Mesodermal cell (in vitro differentiated cells): Measurements from ENCODE around the gene ELMO1.
A peak's percentile ranks its signal among the peaks of the same experiment; 100 is the strongest.

ENCODE experiments used
- H3K27ac ChIP-seq: 2 replicates; pipeline ENCODE4 v1.7.0; 2013; ENCODE audit warnings: mild to moderate bottlenecking, low read depth, low read length, moderate library complexity; ENCODE audit not compliant: severe bottlenecking
- H3K36me3 ChIP-seq: 2 replicates; pipeline ENCODE4 v1.7.1; 2013; ENCODE audit warnings: mild to moderate bottlenecking, low read length, moderate library complexity; ENCODE audit not compliant: control insufficient read depth, insufficient read depth
- H3K4me1 ChIP-seq: one replicate; pipeline ENCODE4 v1.7.1; 2013; ENCODE audit warnings: mild to moderate bottlenecking, low read length; ENCODE audit not compliant: insufficient read depth, control insufficient read depth, poor library complexity, severe bottlenecking
- H3K4me3 ChIP-seq: 2 replicates; pipeline ENCODE4 v1.7.0; 2013; ENCODE audit warnings: low read length, control low read depth, mild to moderate bottlenecking; ENCODE audit not compliant: insufficient read depth, poor library complexity, severe bottlenecking; ENCODE audit errors: extremely low read depth
- H3K9me3 ChIP-seq: 2 replicates; pipeline ENCODE4 v1.7.1; 2013; ENCODE audit warnings: mild to moderate bottlenecking, low read length, moderate library complexity; ENCODE audit not compliant: control insufficient read depth
- WGBS, 2 experiments: methylation state at CpG; one replicate each; pipeline ENCODE4 v1.1.5; 2013; ENCODE audit warnings: missing lambda C conversion rate in 2 of 2; ENCODE audit not compliant: insufficient coverage in 2 of 2; 5-methylcytosine and 5-hydroxymethylcytosine counted together

Gene ELMO1

DNA sequence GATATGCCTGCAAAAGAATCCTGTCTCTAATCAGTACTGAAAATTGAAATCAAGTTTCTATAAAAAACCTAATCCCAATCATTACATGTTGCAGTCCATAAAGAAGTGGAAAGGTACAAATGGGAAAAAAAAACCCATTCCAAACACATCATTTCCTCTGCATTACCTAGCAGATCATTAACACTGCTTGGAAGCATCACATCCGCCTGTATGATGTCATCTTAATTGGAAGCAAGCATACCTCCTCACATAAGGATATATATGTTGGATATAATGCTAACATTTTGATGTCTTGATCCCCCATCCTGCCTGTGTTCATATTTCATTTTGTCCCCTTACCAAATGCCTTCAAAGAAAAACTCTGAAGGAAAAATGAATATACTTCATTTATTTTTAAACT, 483.0 kb downstream of the ELMO1 start:
- Histone ChIP-seq H3K9me3 (no peaks in the 10 kb centered on the region), H3K4me1 (peaks cover 8% of the 10 kb centered on the region), H3K4me3 (no peak overlapping the region), H3K27ac (no peak overlapping the region), H3K36me3 (no peaks in the 10 kb centered on the region)
- WGBS, 2 experiments: no CpG with 5 or more reads among the region's 1 CpG

DNA sequence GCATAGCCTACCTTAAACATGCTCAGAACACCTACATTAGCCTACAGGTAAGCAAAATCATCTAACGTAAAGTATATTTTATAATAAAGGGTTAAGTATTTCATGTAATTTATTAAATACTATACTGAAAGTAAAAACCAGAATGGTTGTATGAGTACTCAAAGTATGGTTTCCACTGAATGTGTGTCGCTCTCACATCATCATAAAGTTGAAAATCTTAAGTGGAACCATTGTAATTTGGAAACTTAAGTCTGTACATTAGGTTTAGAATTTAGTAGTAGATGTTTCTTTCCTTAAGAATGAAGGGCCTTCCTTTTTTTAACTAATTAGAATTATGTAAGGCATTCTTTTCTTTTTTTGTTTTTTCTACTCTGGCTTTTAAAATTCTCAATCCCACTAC, 484.4 kb downstream of the ELMO1 start:
- H3K9me3 ChIP-seq: no peaks in the 10 kb centered on the region
- WGBS, 2 experiments: 100% methylated on average over 1 of the region's 2 CpGs; no CpG with 5 or more reads in 1 of the 2 experiments
- H3K27ac ChIP-seq: no peak overlapping the region
- H3K36me3 ChIP-seq: no peaks in the 10 kb centered on the region
- H3K4me3 ChIP-seq: no peak overlapping the region
- peaks cover 8% of the 10 kb centered on the region for H3K4me1 ChIP-seq

DNA sequence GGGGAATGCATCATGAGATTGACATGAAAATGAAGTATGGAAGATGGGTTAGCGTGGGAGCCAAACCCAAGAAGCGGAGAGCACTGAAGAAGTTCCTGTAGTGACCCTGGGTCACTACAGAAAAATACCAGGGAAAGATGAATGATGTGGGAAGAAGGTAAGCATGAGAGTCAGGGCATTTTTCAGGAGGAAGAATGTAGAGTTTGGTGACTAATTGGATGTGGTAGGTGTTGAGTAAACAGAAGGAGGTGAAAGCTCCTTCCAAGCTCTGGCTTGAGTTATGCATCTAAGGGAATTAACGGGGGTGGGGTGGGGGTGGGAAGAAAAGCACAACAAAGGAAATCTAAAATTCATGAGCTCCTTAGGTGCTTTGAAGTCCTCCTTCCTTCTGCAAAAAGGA, 486.3 kb downstream of the ELMO1 start:
- 95 to 100% methylated on average over 2 of the region's 3 CpGs for WGBS, 2 experiments
- peak overlapping the region; percentile 6 for H3K27ac ChIP-seq
- H3K9me3 ChIP-seq: no peaks in the 10 kb centered on the region
- H3K4me3 ChIP-seq: no peak overlapping the region
- H3K4me1 ChIP-seq: peaks cover 8% of the 10 kb centered on the region
- H3K36me3 ChIP-seq: no peaks in the 10 kb centered on the region

DNA sequence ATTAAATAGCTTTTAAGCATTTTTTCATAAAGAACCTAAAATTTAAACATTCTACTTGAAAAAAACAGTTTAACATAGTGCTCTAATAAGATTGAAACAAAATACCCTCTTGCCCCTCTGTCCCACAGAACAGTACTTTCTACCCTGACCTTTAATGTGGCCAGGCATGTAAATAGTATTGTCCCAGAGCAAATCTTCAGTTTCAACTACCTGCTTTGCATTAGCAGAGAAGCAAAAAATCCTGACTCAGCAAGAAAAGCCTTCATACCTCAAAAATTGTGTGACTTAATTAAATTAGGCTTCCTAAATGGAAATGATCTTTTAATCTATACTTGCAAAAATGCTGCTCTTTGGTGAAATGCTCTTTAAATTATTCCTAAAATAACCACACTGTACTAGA, 487.0 kb downstream of the ELMO1 start:
- Histone ChIP-seq H3K4me1 (peaks cover 8% of the 10 kb centered on the region), H3K36me3 (no peaks in the 10 kb centered on the region), H3K27ac (peak overlapping the region; percentile 6), H3K4me3 (no peak overlapping the region), H3K9me3 (no peaks in the 10 kb centered on the region)

DNA sequence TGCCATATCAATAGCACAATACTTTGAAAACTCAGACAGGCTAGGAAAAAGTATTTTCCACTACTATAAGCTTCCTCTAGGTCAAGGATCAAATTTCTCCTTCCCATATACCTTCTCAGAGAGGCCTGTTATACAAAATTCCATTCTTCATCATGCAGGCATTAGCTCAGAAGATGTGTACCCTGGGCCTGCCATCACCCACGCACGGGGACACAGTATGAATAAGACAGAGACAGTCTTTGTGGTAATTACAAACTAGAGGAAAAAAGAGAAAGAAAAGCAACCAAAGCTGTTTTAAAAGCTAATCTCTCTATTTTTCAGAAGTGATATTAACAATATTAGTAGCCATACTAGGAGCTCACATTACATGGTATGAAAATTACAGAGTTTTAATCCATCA, 487.6 kb downstream of the ELMO1 start:
- Histone ChIP-seq H3K9me3 (no peaks in the 10 kb centered on the region), H3K36me3 (no peaks in the 10 kb centered on the region), H3K4me3 (no peak overlapping the region), H3K4me1 (peaks cover 8% of the 10 kb centered on the region), H3K27ac (no peak overlapping the region)
- WGBS, 2 experiments: no CpG with 5 or more reads among the region's 2 CpGs

DNA sequence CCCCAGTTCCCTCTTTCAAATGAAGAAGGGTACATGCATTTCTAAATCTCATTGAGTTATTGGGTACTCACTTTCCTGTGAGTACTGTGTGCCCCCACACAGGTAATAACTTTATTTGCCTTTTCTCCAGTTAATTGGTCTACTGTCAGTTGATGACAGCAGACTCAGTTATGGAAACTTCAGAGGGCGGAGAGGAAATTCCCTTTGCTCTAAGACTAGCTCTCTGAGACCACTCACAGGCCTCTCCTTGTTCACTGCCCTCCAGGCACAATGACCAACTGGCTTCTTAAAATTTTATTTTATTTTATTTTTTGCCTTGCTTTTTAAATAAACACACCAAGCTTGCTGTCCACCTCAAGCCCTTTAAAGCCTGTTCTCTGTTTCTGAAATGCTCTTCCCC, 488.6 kb downstream of the ELMO1 start:
- WGBS, 2 experiments: 100% methylated on average over 1 of the region's 1 CpG
- peaks cover 6% of the 10 kb centered on the region for H3K4me1 ChIP-seq
- no peaks in the 10 kb centered on the region for H3K36me3 ChIP-seq
- no peak overlapping the region for H3K27ac ChIP-seq
- H3K4me3 ChIP-seq: no peak overlapping the region
- H3K9me3 ChIP-seq: no peaks in the 10 kb centered on the region

DNA sequence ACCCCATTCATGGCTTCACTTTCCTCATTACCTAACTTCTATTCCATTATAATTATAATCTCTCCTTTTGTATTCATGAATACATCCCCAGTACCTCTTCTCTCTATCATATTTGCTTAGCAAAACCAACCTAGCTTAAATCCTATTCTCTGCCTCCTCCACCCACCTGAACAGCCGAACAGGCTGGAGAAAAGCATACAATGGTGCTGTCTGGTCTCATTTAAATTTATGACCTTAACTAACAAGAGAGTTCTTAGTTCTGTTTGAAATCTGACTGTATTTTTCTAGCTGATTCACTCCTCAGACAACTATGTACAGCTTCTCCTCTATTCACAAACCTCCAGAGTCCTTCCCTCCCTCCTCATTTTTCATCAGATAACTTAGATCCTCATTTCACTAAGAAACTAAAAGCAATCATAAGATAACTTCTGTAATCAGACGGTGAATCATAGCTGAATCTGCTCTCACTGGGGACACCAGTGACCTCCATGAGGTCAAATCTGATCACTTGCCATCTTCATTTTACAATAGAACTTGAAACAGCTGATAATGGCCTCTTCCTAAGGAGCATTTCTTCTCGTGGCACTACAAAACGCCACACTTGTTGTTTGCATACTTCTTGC, 490.4 kb downstream of the ELMO1 start:
- no peak overlapping the region for H3K27ac ChIP-seq
- no peaks in the 10 kb centered on the region for H3K36me3 ChIP-seq
- no peaks in the 10 kb centered on the region for H3K9me3 ChIP-seq
- no peak overlapping the region for H3K4me3 ChIP-seq
- WGBS, 2 experiments: 84 to 95% methylated on average over 4 of the region's 4 CpGs
- peaks cover 4% of the 10 kb centered on the region for H3K4me1 ChIP-seq

DNA sequence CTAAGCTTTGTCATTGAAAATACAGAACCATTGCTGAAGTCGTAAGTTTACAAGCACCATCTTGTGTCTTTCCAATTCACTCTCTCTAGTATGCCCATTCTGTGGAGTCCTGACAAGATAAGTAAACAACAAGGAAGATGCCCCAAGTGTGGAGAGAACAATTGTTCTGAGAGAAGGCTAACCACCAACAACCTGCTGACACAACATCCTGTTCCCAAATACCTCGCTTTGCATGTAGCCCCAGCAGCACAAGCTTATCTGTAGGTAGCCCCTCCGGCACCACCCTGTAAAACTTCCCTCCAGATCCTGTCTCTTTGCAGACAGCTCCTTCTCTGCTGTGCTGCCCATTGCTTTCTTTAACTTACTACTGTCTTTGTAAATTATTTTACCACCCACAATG, 491.0 kb downstream of the ELMO1 start:
- 85 to 93% methylated on average over 2 to 3 of the region's 3 CpGs for WGBS, 2 experiments
- Histone ChIP-seq H3K27ac (no peak overlapping the region), H3K9me3 (no peaks in the 10 kb centered on the region)

DNA sequence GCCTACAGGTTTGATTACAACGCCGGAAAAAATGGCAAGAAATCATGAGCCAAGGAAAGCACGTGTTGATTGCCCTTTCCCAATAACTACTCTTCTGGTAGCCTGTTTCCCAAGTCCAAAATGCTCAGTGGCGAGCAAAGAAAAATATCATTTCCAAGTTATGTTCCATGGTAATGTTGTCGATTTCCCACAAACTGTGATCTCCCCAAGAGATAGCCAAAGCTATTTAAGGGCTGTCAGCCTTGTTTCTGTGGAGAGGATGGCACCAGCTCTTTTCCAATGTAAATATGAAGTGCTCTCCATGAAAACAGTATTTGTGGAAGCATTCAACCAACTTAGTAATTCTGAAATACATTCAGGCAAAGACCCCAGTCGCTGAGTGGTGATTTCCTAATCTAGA, 491.9 kb downstream of the ELMO1 start:
- 84 to 97% methylated on average over 2 to 6 of the region's 6 CpGs for WGBS, 2 experiments
- Histone ChIP-seq H3K9me3 (no peaks in the 10 kb centered on the region), H3K4me1 (no peaks in the 10 kb centered on the region), H3K27ac (no peak overlapping the region), H3K4me3 (no peak overlapping the region), H3K36me3 (no peaks in the 10 kb centered on the region)

More for the DNA sequence above, 491.0 kb downstream of the ELMO1 start:
- H3K4me3 ChIP-seq: no peak overlapping the region
- H3K36me3 ChIP-seq: no peaks in the 10 kb centered on the region
- H3K4me1 ChIP-seq: peaks cover 4% of the 10 kb centered on the region

DNA sequence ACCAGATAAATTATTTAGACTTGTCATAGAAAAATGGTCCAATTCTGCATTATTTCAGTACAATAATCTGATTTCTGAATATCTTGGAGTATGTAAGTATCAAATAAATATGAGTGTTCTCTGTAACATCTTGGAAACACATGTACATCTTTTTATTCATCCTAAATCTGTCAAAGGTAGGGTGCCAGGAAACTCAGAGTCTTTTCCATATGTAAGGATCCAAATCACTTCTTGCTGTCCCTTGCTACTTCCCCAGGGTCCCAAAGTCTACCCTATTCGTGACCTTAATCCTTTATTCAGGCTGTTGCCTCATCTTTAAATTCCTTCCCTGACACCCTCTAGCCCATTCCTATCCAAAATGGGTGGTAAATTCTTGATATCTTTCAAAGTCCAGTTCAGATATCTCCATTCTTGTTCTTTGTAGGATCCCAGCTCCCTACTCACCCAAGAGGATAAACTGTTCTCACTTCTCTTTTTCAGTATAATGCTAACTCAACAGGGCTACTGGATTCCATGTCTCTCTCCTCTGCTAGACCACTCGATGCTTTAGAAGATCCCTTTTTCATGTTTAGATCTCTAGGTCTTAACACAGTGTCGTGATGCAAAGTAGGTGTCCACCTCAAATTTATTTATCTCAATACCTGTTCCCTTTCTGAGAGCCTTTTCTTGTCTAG, 493.1 kb downstream of the ELMO1 start:
- Histone ChIP-seq H3K36me3 (no peaks in the 10 kb centered on the region), H3K4me1 (no peaks in the 10 kb centered on the region), H3K27ac (no peak overlapping the region), H3K9me3 (no peaks in the 10 kb centered on the region), H3K4me3 (no peak overlapping the region)
- 91 to 92% methylated on average over 2 of the region's 3 CpGs for WGBS, 2 experiments

DNA sequence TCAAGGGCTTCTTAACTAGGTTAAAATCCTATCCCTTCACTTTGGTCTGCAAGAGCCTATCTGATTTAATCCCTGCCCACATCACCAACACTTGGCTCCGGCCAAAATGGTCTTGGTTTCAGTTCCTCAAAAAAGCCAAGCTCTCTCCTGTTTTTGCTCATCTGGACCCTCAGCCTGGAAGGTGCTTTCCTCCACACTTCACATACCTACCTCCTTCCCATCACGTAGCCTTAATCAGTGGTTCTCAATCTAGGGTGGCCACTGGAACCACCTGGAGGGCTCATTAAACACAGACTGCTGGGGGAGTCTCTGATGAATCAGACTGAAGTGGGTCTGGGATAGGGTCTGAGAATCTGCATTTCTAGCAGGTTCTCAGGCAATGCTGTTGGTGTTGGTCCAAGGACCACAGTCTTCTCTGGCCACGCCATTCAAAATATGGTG, 497.4 kb downstream of the ELMO1 start:
- Histone ChIP-seq H3K4me1 (no peaks in the 10 kb centered on the region), H3K4me3 (no peak overlapping the region), H3K27ac (no peak overlapping the region), H3K9me3 (no peaks in the 10 kb centered on the region), H3K36me3 (no peaks in the 10 kb centered on the region)
- 90 to 94% methylated on average over 2 to 3 of the region's 3 CpGs for WGBS, 2 experiments
